SK-N-SH (cell line): Measurements from ENCODE around the gene FCRL5. TPM values are rescaled to one million over a fixed set of nuclear protein-coding genes. Genes with fewer than 3 reads are reported as not detected.
"Not testable (repeated sequence)": the region's sequence is repeated elsewhere in the genome, so short reads cannot be mapped to it uniquely, and the experiment has no call there.

Experiments used
- CTCF ChIA-PET: fragments of 300-600, 350-600 bp; formaldehyde crosslinking; extraction: SDS; loops from one replicate; lab custom pipeline; 2021; lab: Yijun Ruan, JAX
- POLR2A ChIA-PET: fragments of 350-600 bp; sonication (Branson Sonifier 250); formaldehyde crosslinking; extraction: SDS; loops from one replicate; lab custom pipeline; 2020; ENCODE audit warnings: antibody characterized with exemption, inconsistent platforms; lab: Yijun Ruan, JAX
- DNase-seq: peaks from one replicate; pipeline ENCODE4 v3.0.0; 2012
- H2AFZ ChIP-seq: fragments of 200-600 bp; sonication (generic); 2 replicates; pipeline ENCODE4 v1.8.1; 2016; ENCODE audit warnings: antibody characterized with exemption, mild to moderate bottlenecking, low read depth
- H3F3A ChIP-seq: fragments of 200-600 bp; sonication (generic); replicated peaks from 2 replicates; pipeline ENCODE3; 2016; ENCODE audit warnings: antibody characterized with exemption, mild to moderate bottlenecking; ENCODE audit not compliant: insufficient read depth
- H3K27ac ChIP-seq, 2 experiments: fragments of 200-500 bp in 1 of 2; fragments of 200-600 bp in 1 of 2; sonication (Bioruptor generic) in 1 of 2; sonication (generic), shearing (Covaris generic) in 1 of 2; 2 replicates each; pipeline versions ENCODE4 v1.5.1 to v1.6.1; 2014 to 2016; ENCODE audit warnings: low read depth in 2 of 2, inconsistent platforms in 1 of 2, low read length in 1 of 2, mild to moderate bottlenecking in 1 of 2, mixed read lengths in 1 of 2
- H3K27me3 ChIP-seq: fragments of 200-600 bp; sonication (generic), shearing (Covaris generic); 2 replicates; pipeline ENCODE4 v1.6.1; 2016; ENCODE audit warnings: mixed run types; ENCODE audit not compliant: insufficient read depth
- H3K36me3 ChIP-seq, 2 experiments: fragments of 200-500 bp in 1 of 2; fragments of 200-600 bp in 1 of 2; sonication (Bioruptor generic) in 1 of 2; sonication (generic) in 1 of 2; replicated peaks in 1 of 2; 2 replicates each; pipeline versions ENCODE3 to v1.5.1; 2014 to 2016; ENCODE audit warnings: low read length in 1 of 2, mild to moderate bottlenecking in 1 of 2; ENCODE audit not compliant: insufficient read depth in 2 of 2, control insufficient read depth in 1 of 2
- H3K4me1 ChIP-seq, 2 experiments: fragments of 200-500 bp in 1 of 2; fragments of 200-600 bp in 1 of 2; sonication (Bioruptor generic) in 1 of 2; sonication (generic), shearing (Covaris generic) in 1 of 2; 2 replicates each; pipeline versions ENCODE4 v1.5.1 to v1.6.1; 2014 to 2016; ENCODE audit warnings: low read depth in 1 of 2, low read length in 1 of 2, mixed run types in 1 of 2; ENCODE audit not compliant: insufficient read depth in 2 of 2, control insufficient read depth in 1 of 2
- H3K4me2 ChIP-seq: fragments of 200-600 bp; sonication (generic), shearing (Covaris generic); 2 replicates; pipeline ENCODE4 v1.6.1; 2017; ENCODE audit warnings: mixed run types
- H3K4me3 ChIP-seq, 2 experiments: fragments of 200-500 bp in 1 of 2; fragments of 200-600 bp in 1 of 2; sonication (Bioruptor generic) in 1 of 2; sonication (generic), shearing (Covaris generic) in 1 of 2; 2 replicates each; pipeline versions ENCODE4 v1.5.1 to v1.8.1; 2014 to 2016; ENCODE audit warnings: low read depth in 2 of 2, inconsistent platforms in 1 of 2, low read length in 1 of 2, mild to moderate bottlenecking in 1 of 2, mixed read lengths in 1 of 2, moderate library complexity in 1 of 2
- H3K79me2 ChIP-seq: fragments of 200-600 bp; sonication (generic); 2 replicates; pipeline ENCODE4 v1.8.1; 2017; ENCODE audit warnings: mild to moderate bottlenecking; ENCODE audit not compliant: insufficient read depth
- H3K9ac ChIP-seq: fragments of 200-600 bp; sonication (generic); 2 replicates; pipeline ENCODE4 v1.6.1; 2017; ENCODE audit warnings: mixed run types
- H3K9me2 ChIP-seq: fragments of 200-600 bp; sonication (generic); 2 replicates; pipeline ENCODE4 v1.6.1; 2017; ENCODE audit warnings: mixed run types
- H3K9me3 ChIP-seq: fragments of 200-600 bp; sonication (generic); 2 replicates; pipeline ENCODE4 v1.6.1; 2017; ENCODE audit warnings: mixed run types, mild to moderate bottlenecking, moderate library complexity
- H4K20me1 ChIP-seq: fragments of 200-600 bp; sonication (generic); 2 replicates; pipeline ENCODE4 v1.6.1; 2017; ENCODE audit warnings: mild to moderate bottlenecking, mixed run types; ENCODE audit not compliant: insufficient read depth
- FOSL2 ChIP-seq: IDR thresholded peaks from 2 replicates; pipeline ENCODE4 v1.4.0; 2012; ENCODE audit warnings: low read depth, mild to moderate bottlenecking, moderate library complexity, borderline replicate concordance
- GABPA ChIP-seq: IDR thresholded peaks from 2 replicates; pipeline ENCODE4 v1.4.0; 2012; ENCODE audit warnings: low read depth, mild to moderate bottlenecking
- GATA2 ChIP-seq: sonication (generic); formaldehyde crosslinking; IDR thresholded peaks from 2 replicates; pipeline ENCODE4 v1.5.0; 2020; ENCODE audit warnings: mild to moderate bottlenecking, missing genetic modification reagents
- IRF3 ChIP-seq: fragments of 150-350 bp; IDR thresholded peaks from 2 replicates; pipeline ENCODE4 v1.6.1; 2016; ENCODE audit warnings: mild to moderate bottlenecking, low read depth, low read length
- POLR2AphosphoS5 ChIP-seq: IDR thresholded peaks from 2 replicates; pipeline ENCODE4 v1.6.1; 2012; ENCODE audit warnings: low read depth, low read length
- REST ChIP-seq: IDR thresholded peaks from 2 replicates; pipeline ENCODE4 v1.6.1; 2012; ENCODE audit warnings: mild to moderate bottlenecking, low read depth, low read length, moderate library complexity
- TAF1 ChIP-seq: IDR thresholded peaks from 2 replicates; pipeline ENCODE4 v1.6.1; 2012; ENCODE audit warnings: low read depth, mild to moderate bottlenecking, low read length, moderate library complexity, borderline replicate concordance
- TEAD4 ChIP-seq: IDR thresholded peaks from 2 replicates; pipeline ENCODE4 v1.4.0; 2012; ENCODE audit warnings: mild to moderate bottlenecking, borderline replicate concordance; ENCODE audit not compliant: insufficient read depth
- YY1 ChIP-seq: IDR thresholded peaks from 2 replicates; pipeline ENCODE4 v1.4.0; 2012; ENCODE audit warnings: low read depth, mild to moderate bottlenecking
- WGBS: methylation state at CpG from one replicate; pipeline ENCODE4 v1.1.6; 2017; ENCODE audit warnings: low lambda C conversion rate; 5-methylcytosine and 5-hydroxymethylcytosine counted together
- polyA plus RNA-seq, 3 experiments: library from polyadenylated mRNA; depleted of rRNA; stranded (reverse); fragments of >200 nt; gene quantifications; 2 replicates each; pipeline ENCODE4 v1.2.3, GENCODE V29; 2012
- TF ChIP-seq, protein P1 (sequence below): IDR thresholded peaks from 2 replicates; pipeline ENCODE4 v1.4.0; 2012; ENCODE audit warnings: low read depth, borderline replicate concordance
- TF ChIP-seq, protein P2 (sequence below): IDR thresholded peaks from 2 replicates; pipeline ENCODE4 v1.4.0; 2012; ENCODE audit warnings: low read depth
- TF ChIP-seq, protein P3 (sequence below): fragments of 150-350 bp; IDR thresholded peaks from 2 replicates; pipeline ENCODE4 v1.6.1; 2017; ENCODE audit warnings: antibody characterized with exemption, low read length, low read depth, borderline replicate concordance

The FCRL5 gene
- polyA plus RNA-seq, 1 of the 3 experiments (the other 2 are of a cell fraction), result not detected

GRCh38 chr1:157558119-157558518 is 5.8 kb upstream of the FCRL5 start (continued):
- TF ChIP-seq REST, result no peak
- TF ChIP-seq, protein P1, sequence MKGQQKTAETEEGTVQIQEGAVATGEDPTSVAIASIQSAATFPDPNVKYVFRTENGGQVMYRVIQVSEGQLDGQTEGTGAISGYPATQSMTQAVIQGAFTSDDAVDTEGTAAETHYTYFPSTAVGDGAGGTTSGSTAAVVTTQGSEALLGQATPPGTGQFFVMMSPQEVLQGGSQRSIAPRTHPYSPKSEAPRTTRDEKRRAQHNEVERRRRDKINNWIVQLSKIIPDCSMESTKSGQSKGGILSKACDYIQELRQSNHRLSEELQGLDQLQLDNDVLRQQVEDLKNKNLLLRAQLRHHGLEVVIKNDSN, result no peak
- TF ChIP-seq YY1, result no peak
- TF ChIP-seq TAF1, result no peak
- no peak for TF ChIP-seq IRF3
- no peak for TF ChIP-seq POLR2AphosphoS5
- TF ChIP-seq, protein P2, sequence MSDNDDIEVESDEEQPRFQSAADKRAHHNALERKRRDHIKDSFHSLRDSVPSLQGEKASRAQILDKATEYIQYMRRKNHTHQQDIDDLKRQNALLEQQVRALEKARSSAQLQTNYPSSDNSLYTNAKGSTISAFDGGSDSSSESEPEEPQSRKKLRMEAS, result no peak
- TF ChIP-seq, all 33 proteins: peak for 0

DNA sequence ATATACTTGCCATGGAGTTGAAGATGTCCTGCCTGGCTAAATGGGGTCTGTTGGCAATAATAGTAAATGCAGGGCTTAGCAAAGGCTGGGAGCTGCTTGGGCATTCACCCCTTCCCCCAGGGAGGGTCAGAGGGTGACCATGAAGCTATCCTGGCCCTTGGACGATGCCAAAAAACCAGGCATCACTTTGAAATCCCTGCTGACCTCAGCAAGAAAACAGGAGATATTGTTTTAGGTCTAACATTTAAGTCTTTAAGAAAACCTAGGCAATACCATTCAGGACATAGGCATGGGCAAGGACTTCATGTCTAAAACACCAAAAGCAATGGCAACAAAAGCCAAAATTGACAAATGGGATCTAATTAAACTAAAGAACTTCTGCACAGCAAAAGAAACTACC is 4.2 kb downstream of the FCRL5 start:
- H3K27ac ChIP-seq, POLR2A ChIA-PET, H3K9me3 ChIP-seq, H3K79me2 ChIP-seq, H3K9me2 ChIP-seq, H3K9ac ChIP-seq, H2AFZ ChIP-seq, H3K4me1 ChIP-seq, DNase-seq, H3K4me3 ChIP-seq, CTCF ChIA-PET, H4K20me1 ChIP-seq, H3K36me3 ChIP-seq, H3K4me2 ChIP-seq, H3F3A ChIP-seq: not testable (repeated sequence)
- WGBS, result 0% methylated on average over 1 of the region's 1 CpG
- H3K27me3 ChIP-seq, result peaks cover 17% of the 10 kb centered on the region; the same call in 1 of the 2 replicates

GRCh38 chr1:157542676-157543075 is 9.6 kb downstream of the FCRL5 start:
- CTCF ChIA-PET, result interaction anchor here (2.9 kb wide), 1 partner anchor 37 kb away, joined by 8 read pairs; no protein-coding TSS in a partner anchor
- Histone ChIP-seq H3F3A (no peaks in the 10 kb centered on the region), H2AFZ (no peak overlapping the region), H3K9ac (no peak overlapping the region), H3K36me3 (no peaks in the 10 kb centered on the region), H3K27me3 (peaks cover 17% of the 10 kb centered on the region; the same call in 1 of the 2 replicates), H3K27ac (no peak overlapping the region), H3K4me2 (no peak overlapping the region), H3K4me1 (no peaks in the 10 kb centered on the region), H4K20me1 (no peaks in the 10 kb centered on the region), H3K79me2 (no peaks in the 10 kb centered on the region), H3K9me2 (no peaks in the 10 kb centered on the region), H3K9me3 (no peaks in the 10 kb centered on the region), H3K4me3 (no peak overlapping the region)
- POLR2A ChIA-PET, result no interaction called here
- 0% methylated on average over 5 of the region's 6 CpGs for WGBS
- no peak for DNase-seq
- TF ChIP-seq FOSL2 (no peak), TEAD4 (no peak), GATA2 (no peak), GABPA (no peak), REST (no peak), YY1 (no peak)
- TF ChIP-seq, protein P3, sequence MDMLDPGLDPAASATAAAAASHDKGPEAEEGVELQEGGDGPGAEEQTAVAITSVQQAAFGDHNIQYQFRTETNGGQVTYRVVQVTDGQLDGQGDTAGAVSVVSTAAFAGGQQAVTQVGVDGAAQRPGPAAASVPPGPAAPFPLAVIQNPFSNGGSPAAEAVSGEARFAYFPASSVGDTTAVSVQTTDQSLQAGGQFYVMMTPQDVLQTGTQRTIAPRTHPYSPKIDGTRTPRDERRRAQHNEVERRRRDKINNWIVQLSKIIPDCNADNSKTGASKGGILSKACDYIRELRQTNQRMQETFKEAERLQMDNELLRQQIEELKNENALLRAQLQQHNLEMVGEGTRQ, result no peak
